Stomach smooth muscle (tissue), 2 donors: ENCODE results near the gene ACO1.

ENCODE experiments used
- H3K27ac ChIP-seq: one replicate; pipeline ENCODE4 v1.7.0; 2013; ENCODE audit warnings: mild to moderate bottlenecking, low read length, inconsistent platforms
- H3K27me3 ChIP-seq, 2 donors: one replicate each; pipeline ENCODE4 v1.7.0; 2013; ENCODE audit warnings: low read length in 2 of 2; ENCODE audit not compliant: insufficient read depth in 2 of 2, control insufficient read depth in 1 of 2
- H3K36me3 ChIP-seq, 2 donors: one replicate each; pipeline ENCODE4 v1.7.0; 2013; ENCODE audit warnings: low read length in 2 of 2; ENCODE audit not compliant: control insufficient read depth in 2 of 2, insufficient read depth in 2 of 2
- H3K4me1 ChIP-seq: one replicate; pipeline ENCODE4 v1.7.0; 2013; ENCODE audit warnings: low read length; ENCODE audit not compliant: control insufficient read depth, insufficient read depth
- H3K4me3 ChIP-seq, 2 donors: one replicate each; pipeline ENCODE4 v1.7.0; 2013; ENCODE audit warnings: low read length in 2 of 2
- H3K9ac ChIP-seq, 2 donors: one replicate each; pipeline ENCODE4 v1.7.0; 2013; ENCODE audit warnings: low read length in 2 of 2, mild to moderate bottlenecking in 1 of 2
- H3K9me3 ChIP-seq, 2 donors: one replicate each; pipeline ENCODE4 v1.7.0; 2013; ENCODE audit warnings: low read length in 2 of 2; ENCODE audit not compliant: control insufficient read depth in 2 of 2
- donor health status: healthy.
- donor health status: Pancreatic carcinoma.

Gene ACO1

DNA sequence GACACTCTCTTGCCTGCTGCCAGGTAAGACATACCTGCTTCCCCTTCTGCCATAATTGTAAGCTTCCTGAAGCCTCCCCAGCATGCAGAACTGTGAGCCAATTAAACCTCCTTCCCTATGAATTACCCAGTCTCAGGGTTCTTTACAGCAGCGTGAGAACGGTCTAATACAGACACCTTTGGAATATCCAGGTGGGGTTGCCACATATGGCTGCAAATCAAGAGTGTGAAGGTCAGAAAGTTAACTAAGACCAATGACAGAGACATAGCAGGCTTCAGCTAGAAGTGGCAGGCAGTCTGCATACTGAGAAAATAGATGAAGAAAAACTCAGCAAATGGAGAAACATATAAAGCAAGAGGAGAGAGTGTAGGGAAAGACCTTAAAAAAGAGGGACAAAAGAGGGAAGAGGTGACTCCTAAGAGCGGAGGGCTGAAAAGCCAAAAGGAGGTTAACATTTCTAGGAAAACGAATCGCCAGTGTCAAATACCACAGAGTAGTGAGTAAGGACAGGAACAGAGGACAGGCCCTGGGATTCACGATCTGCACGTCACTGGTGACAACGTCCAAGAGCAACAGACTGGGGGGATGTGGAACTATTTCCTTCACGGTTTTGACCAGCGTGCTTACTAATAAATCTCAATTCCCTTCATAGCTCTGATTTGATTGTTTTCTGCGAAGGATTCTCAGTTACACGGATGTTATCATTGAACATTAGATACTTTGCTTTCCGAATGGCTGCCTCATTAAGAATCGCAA is 1.7 kb upstream of the ACO1 start:
- no peaks in the 10 kb centered on the region for H3K27me3 ChIP-seq
- H3K9ac ChIP-seq: peak overlapping the region in 1 of 2 donors; percentile 13
- no peak overlapping the region for H3K27ac ChIP-seq
- no peaks in the 10 kb centered on the region for H3K36me3 ChIP-seq
- H3K9me3 ChIP-seq: no peaks in the 10 kb centered on the region
- H3K4me3 ChIP-seq: no peak overlapping the region
- peaks cover 15% of the 10 kb centered on the region for H3K4me1 ChIP-seq

DNA sequence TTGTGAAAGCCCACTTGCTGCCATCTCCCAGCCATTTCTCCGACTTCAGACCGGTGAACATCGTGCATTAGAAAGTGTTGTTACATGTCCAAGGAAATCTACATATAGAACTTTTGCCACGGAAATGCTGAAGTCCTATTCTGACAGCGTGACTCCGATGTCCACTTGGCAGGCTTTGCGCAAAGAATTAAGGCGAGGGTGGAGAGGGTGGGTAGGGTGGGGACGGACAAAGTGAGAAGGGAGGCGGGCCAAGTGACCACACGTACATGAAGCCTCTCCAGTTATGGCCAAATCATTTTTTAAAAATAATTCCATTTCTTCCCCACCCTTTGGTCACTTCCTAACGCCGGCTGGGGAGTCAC is 460 bp upstream of the ACO1 start:
- no peak overlapping the region for H3K27ac ChIP-seq
- H3K9ac ChIP-seq: peak overlapping the region; percentile 73 to 88
- no peaks in the 10 kb centered on the region for H3K9me3 ChIP-seq
- no peaks in the 10 kb centered on the region for H3K27me3 ChIP-seq
- H3K4me1 ChIP-seq: peaks cover 12% of the 10 kb centered on the region
- no peaks in the 10 kb centered on the region for H3K36me3 ChIP-seq
- H3K4me3 ChIP-seq: peak overlapping the region; percentile 72 to 88

DNA sequence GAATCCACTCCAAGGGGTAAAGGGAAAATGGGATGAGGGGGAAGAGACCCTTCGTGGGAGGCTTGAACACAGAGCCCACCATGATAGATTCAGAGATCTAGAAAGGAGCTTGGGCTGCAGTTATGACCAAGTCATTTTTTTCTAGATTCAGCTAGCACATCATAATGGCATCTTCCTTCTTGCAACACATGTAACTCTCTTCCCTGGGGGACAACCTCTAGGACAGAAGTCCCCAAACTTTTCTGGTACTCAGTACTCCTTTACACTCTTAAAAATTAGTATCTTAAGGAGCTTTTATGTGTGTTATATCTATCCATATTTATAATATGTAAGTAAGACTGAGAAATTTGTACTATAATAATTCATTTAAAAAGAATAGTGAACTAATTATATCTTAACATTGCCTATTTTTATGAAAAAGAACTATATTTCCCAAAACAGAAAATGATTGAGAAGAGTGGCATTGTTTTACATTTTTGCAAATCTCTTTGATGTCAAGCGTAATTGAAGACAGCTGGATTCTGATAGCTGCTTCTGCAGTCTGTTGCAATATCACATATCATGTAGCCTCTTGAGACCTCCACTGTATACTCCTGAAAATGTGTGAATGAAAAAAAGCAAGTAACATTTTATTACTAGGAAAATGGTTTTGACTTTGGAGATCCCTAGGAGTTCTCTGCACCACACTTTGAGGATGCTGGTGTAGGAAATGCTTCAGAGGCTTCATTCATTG is 875 bp downstream of the ACO1 start:
- Histone ChIP-seq H3K9ac (peak overlapping the region; percentile 88 to 90), H3K27me3 (no peaks in the 10 kb centered on the region), H3K4me1 (peaks cover 12% of the 10 kb centered on the region), H3K27ac (peak overlapping the region; percentile 80), H3K36me3 (no peaks in the 10 kb centered on the region), H3K9me3 (no peaks in the 10 kb centered on the region), H3K4me3 (peak overlapping the region; percentile 88 to 92)

DNA sequence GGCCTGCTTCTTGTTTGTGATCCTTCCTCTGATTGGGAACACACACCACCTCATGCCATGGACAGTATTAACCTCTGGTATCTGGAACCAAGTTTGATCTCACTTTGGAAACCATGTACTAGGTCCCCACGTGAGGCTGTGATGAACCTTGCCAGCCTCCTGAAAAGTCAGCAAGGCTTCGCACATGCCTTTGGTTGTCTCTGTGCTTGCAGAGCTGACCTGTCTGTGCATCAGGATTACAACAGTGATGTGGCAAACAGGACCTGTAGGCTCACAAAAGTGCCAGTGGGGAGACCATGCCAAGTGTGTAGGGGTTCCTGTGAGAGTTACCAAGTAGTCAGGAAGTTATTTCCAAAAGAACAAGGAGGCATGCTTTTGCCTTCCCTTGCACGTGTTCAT is 1.4 kb downstream of the ACO1 start:
- Histone ChIP-seq H3K9me3 (no peaks in the 10 kb centered on the region), H3K4me3 (peak overlapping the region in 1 of 2 donors; percentile 35), H3K36me3 (no peaks in the 10 kb centered on the region), H3K9ac (peak overlapping the region in 1 of 2 donors; percentile 71), H3K27me3 (no peaks in the 10 kb centered on the region), H3K27ac (no peak overlapping the region), H3K4me1 (peaks cover 12% of the 10 kb centered on the region)

DNA sequence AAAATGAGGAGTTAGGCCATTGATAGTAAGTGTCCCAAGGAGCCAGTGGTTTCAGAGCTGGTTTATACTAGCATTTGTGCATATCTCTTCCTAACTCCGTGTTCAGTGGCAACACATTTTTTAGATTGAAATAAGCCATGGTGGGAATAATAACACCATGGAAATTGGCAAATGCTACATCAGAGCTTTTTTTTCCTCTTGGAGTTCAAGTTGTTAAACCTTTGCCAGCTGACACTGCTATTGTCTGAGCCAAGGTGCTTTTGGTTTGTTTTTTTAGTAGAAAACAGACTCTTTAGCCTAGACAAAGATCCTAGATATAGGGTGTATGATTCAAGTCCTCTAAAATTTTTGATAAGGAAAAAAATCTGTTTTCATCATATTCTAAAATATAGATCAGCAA is 2.8 kb downstream of the ACO1 start:
- Histone ChIP-seq H3K4me3 (no peak overlapping the region), H3K36me3 (no peaks in the 10 kb centered on the region), H3K9me3 (no peaks in the 10 kb centered on the region), H3K9ac (no peak overlapping the region), H3K27me3 (no peaks in the 10 kb centered on the region), H3K27ac (no peak overlapping the region), H3K4me1 (peaks cover 12% of the 10 kb centered on the region)

DNA sequence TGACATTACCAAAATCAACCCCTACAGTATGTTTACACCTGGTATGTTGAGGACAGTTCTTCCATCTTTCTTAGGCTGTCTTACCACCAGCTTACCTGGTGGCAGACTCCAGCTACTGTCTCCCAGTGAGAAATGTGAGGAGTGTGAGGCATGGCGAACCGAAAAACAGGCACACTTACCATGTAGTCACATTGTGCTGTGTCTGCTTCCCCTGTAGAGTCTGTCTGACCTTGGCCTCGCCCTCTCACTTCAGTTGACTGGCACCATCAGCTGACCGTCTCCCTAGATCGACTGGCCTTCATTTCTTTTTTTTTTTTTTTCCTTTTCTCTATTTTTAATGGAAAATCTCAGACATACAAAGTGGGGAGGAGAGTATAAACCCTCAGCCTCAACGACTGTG is 4.9 kb downstream of the ACO1 start:
- Histone ChIP-seq H3K4me1 (peaks cover 12% of the 10 kb centered on the region), H3K36me3 (no peaks in the 10 kb centered on the region), H3K9ac (no peak overlapping the region), H3K9me3 (no peaks in the 10 kb centered on the region), H3K27ac (no peak overlapping the region), H3K27me3 (no peaks in the 10 kb centered on the region), H3K4me3 (no peak overlapping the region)

DNA sequence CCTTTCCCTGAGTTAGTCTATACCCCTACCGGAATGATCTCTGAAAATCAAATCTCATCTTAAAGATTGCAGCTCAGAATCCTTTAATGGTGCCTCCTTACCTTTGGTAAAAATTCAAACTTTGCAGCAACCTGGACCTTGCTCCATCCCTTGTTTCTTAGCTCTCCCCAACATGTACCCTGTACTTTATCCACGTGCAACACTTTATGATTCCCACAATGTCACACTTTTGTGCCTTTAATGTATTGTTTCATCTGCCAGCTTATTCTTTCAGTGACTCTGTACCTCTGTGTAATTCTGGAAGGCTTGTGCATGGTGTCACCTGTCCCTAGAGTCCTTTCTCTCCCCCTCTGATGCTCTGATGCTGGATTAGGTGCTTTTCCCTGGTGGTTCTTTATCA is 9.5 kb downstream of the ACO1 start:
- H3K27ac ChIP-seq: no peak overlapping the region
- no peaks in the 10 kb centered on the region for H3K4me1 ChIP-seq
- no peaks in the 10 kb centered on the region for H3K27me3 ChIP-seq

DNA sequence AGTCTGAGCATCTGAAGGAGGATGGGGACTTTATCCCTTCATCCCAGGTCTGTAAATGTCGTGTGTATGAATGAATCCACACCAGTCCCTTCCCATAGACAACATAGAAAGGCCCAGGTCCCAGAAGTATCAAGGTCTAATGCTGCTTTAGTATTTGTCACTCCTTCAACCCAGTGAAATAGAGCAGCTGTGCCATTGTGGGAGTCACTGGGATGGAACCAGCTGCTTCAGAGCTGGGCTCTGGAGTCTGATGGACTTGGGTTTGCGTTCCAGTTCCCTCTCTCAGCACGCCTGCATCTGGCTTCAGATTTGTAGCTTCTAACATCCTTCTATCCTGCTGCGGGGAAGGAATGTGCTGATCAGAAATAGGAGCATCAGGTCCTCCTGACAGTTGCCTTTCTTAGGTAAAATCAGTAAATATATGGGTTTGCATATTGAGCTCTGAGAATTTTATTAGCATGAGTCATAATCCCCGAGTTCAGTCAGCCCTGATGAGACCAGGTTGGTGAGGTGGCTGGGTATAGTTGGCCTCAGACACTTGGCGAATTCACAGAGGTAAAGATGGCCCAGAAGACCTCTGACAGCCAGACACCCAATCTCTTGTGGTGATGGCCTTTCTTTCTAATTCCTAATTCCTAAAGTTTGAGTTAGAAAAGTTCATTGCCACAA is 10.1 kb downstream of the ACO1 start:
- no peak overlapping the region for H3K27ac ChIP-seq

More for the DNA sequence above, 9.5 kb downstream of the ACO1 start:
- Histone ChIP-seq H3K4me3 (no peak overlapping the region), H3K9ac (no peak overlapping the region), H3K9me3 (no peaks in the 10 kb centered on the region), H3K36me3 (no peaks in the 10 kb centered on the region)

DNA sequence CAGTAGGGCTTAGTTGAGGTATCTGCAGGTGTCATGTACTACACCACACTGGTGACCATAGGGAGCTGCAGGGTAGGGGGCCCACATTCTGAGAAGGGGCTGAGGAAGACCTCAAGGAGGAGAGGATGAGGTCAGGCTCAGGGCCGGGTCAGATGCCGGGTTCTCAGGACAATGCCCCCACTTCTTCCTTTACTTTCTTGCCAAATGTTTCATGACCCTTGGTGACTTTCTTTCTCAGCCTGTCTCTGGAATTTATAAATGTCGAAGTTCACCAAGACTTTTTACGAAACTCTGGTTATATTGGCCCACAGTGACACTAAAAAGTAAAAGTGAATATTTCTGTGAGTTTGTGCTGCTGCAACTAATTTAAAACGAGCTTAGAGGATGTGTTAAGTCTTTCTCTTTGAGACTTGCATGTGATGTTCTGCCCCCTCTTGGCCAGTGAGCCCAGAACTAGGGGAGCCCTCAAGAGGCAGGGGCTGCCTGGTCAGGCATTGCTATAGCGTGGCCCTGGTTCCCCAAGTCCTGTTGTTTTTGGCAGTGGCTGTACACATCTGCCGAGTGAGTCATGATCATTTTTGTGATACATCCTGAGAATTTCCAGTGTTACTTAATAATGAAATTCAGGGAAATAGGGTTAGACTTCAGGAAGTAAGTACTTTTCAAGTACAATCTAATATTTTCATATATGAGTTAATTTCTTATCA is 11.2 kb downstream of the ACO1 start:
- no peaks in the 10 kb centered on the region for H3K4me1 ChIP-seq
- H3K36me3 ChIP-seq: no peaks in the 10 kb centered on the region
- no peak overlapping the region for H3K27ac ChIP-seq
- H3K9ac ChIP-seq: no peak overlapping the region
- H3K4me3 ChIP-seq: no peak overlapping the region
- no peaks in the 10 kb centered on the region for H3K27me3 ChIP-seq
- no peaks in the 10 kb centered on the region for H3K9me3 ChIP-seq

More for the DNA sequence above, 10.1 kb downstream of the ACO1 start:
- Histone ChIP-seq H3K27me3 (no peaks in the 10 kb centered on the region), H3K36me3 (no peaks in the 10 kb centered on the region), H3K9ac (no peak overlapping the region), H3K4me1 (no peaks in the 10 kb centered on the region), H3K4me3 (no peak overlapping the region), H3K9me3 (no peaks in the 10 kb centered on the region)

DNA sequence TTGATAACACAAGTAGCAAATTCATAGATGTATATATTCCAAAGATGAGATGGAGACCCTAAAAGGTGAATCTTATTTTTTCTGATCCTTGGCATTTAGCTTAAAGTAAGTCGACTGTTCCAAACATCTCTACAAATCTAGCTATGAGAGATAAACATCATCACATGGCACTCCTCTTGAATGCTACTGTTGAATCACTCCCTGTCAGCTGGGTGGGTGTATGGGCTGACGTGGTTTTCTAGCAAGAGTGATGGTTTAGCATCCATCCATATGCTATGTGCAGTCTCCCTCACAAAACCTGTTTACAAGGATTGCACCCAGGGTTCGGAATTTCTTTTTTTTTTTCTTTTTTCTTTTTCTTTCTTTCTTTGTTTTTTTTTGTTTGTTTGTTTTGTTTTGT is 13.8 kb downstream of the ACO1 start:
- H3K4me1 ChIP-seq: no peaks in the 10 kb centered on the region
- no peak overlapping the region for H3K9ac ChIP-seq
- no peaks in the 10 kb centered on the region for H3K27me3 ChIP-seq
- no peaks in the 10 kb centered on the region for H3K36me3 ChIP-seq
- no peaks in the 10 kb centered on the region for H3K9me3 ChIP-seq
- no peak overlapping the region for H3K27ac ChIP-seq
- no peak overlapping the region for H3K4me3 ChIP-seq
